Endothelial cell of hepatic sinusoid (primary cell): ENCODE measurements around the gene DNAJB8.

Source experiments
- in situ Hi-C: cut with HindIII; loops from 2 replicates; pipeline ENCODE4 v1.10.0; 2017; ENCODE audit warnings: low sequenced_read_pairs

The DNAJB8 gene

GRCh38 chr3:128469556-128469955, 2.9 kb upstream of the DNAJB8 start:
- in situ Hi-C loops, result no loop called here

GRCh38 chr3:128468791-128469527, 2.3 kb upstream of the DNAJB8 start:
- in situ Hi-C loops, result no loop called here

GRCh38 chr3:128468285-128468790, 1.6 kb upstream of the DNAJB8 start:
- in situ Hi-C loops, result no loop called here

- in situ Hi-C loops, result no loop called here
These were observed 2.0 kb downstream of the DNAJB8 start for GRCh38 chr3:128464702-128465101.

GRCh38 chr3:128464188-128464587, 2.5 kb downstream of the DNAJB8 start:
- in situ Hi-C loops, result no loop called here

GRCh38 chr3:128463771-128464170, 2.9 kb downstream of the DNAJB8 start:
- in situ Hi-C loops, result no loop called here

GRCh38 chr3:128463354-128463753, 3.3 kb downstream of the DNAJB8 start:
- in situ Hi-C loops, result no loop called here

GRCh38 chr3:128462931-128463330, 3.8 kb downstream of the DNAJB8 start:
- in situ Hi-C loops, result no loop called here

GRCh38 chr3:128462341-128462910, 4.3 kb downstream of the DNAJB8 start:
- in situ Hi-C loops, result no loop called here

- in situ Hi-C loops, result no loop called here
These were observed 5.0 kb downstream of the DNAJB8 start for GRCh38 chr3:128461731-128462130.

- in situ Hi-C loops, result no loop called here
These were observed 7.2 kb downstream of the DNAJB8 start for GRCh38 chr3:128459461-128459820.

GRCh38 chr3:128458746-128459460, 7.8 kb downstream of the DNAJB8 start:
- in situ Hi-C loops, result no loop called here

- in situ Hi-C loops, result no loop called here
These were observed 8.8 kb downstream of the DNAJB8 start for GRCh38 chr3:128457937-128458336.

- in situ Hi-C loops, result no loop called here
These were observed 9.6 kb downstream of the DNAJB8 start for GRCh38 chr3:128456776-128457715.

- in situ Hi-C loops, result no loop called here
These were observed 10.6 kb downstream of the DNAJB8 start for GRCh38 chr3:128455786-128456748.

- in situ Hi-C loops, result no loop called here
These were observed 11.6 kb downstream of the DNAJB8 start for GRCh38 chr3:128455116-128455515.

- in situ Hi-C loops, result no loop called here
These were observed 12.4 kb downstream of the DNAJB8 start for GRCh38 chr3:128454310-128454618.

- in situ Hi-C loops, result no loop called here
These were observed 13.0 kb downstream of the DNAJB8 start for GRCh38 chr3:128453501-128454309.

- in situ Hi-C loops, result no loop called here
These were observed 13.9 kb downstream of the DNAJB8 start for GRCh38 chr3:128452678-128453275.
